GM23338 (cell line): ENCODE results near the gene TPCN2. TPM values are rescaled to one million over a fixed set of nuclear protein-coding genes. Genes with fewer than 3 reads are reported as not detected.

Experiments used
- ATAC-seq: fragments of 200-7000 bp; cut with Tn5 transposase; 3 replicates; pipeline ENCODE4 v1.9.1; 2020
- DNase-seq: peaks from one replicate; pipeline ENCODE4 v3.0.0-alpha.2; 2015; ENCODE audit warnings: low spot score
- H2AFZ ChIP-seq: fragments of 200-600 bp; sonication (generic); 2 replicates; pipeline ENCODE4 v1.8.0; 2016; ENCODE audit warnings: antibody characterized with exemption, mild to moderate bottlenecking, moderate library complexity
- H3F3A ChIP-seq: fragments of 200-600 bp; sonication (generic); replicated peaks from 2 replicates; pipeline ENCODE4 v1.8.0; 2017; ENCODE audit warnings: antibody characterized with exemption, mixed run types, low read depth
- H3K27ac ChIP-seq: fragments of 200-600 bp; sonication (generic); 2 replicates; pipeline ENCODE4 v1.6.1; 2016; ENCODE audit warnings: low read depth
- H3K27me3 ChIP-seq: fragments of 200-600 bp; sonication (generic); 2 replicates; pipeline ENCODE4 v1.8.0; 2016; ENCODE audit warnings: mild to moderate bottlenecking, mixed run types, moderate library complexity; ENCODE audit not compliant: insufficient read depth
- H3K36me3 ChIP-seq: fragments of 200-600 bp; sonication (generic); 2 replicates; pipeline ENCODE4 v1.8.0; 2016; ENCODE audit warnings: mild to moderate bottlenecking; ENCODE audit not compliant: insufficient read depth
- H3K4me1 ChIP-seq: fragments of 200-600 bp; sonication (generic); 2 replicates; pipeline ENCODE4 v1.8.0; 2016; ENCODE audit warnings: mild to moderate bottlenecking, moderate library complexity; ENCODE audit not compliant: insufficient read depth
- H3K4me2 ChIP-seq: fragments of 200-600 bp; sonication (generic); 2 replicates; pipeline ENCODE4 v1.7.1; 2017; ENCODE audit warnings: mixed run types
- H3K4me3 ChIP-seq: fragments of 200-600 bp; sonication (generic); 2 replicates; pipeline ENCODE4 v1.6.1; 2016; ENCODE audit warnings: mixed run types
- H3K79me2 ChIP-seq: fragments of 200-600 bp; sonication (generic); replicated peaks from 2 replicates; pipeline ENCODE4 v1.8.0; 2017; ENCODE audit warnings: mild to moderate bottlenecking; ENCODE audit not compliant: insufficient read depth
- H3K9me2 ChIP-seq: fragments of 200-600 bp; sonication (generic); 2 replicates; pipeline ENCODE4 v1.8.0; 2017; ENCODE audit not compliant: insufficient read depth
- H4K20me1 ChIP-seq: fragments of 200-600 bp; sonication (generic); replicated peaks from 2 replicates; pipeline ENCODE4 v1.8.0; 2017; ENCODE audit warnings: mild to moderate bottlenecking; ENCODE audit not compliant: insufficient read depth
- H3K27ac Mint-ChIP-seq: 2 replicates; pipeline ENCODE4 v1.8.0; 2020; ENCODE audit warnings: inconsistent platforms, mild to moderate bottlenecking, moderate library complexity, mixed read lengths
- H3K27me3 Mint-ChIP-seq: 3 replicates; pipeline ENCODE4 v1.8.0; 2022; ENCODE audit warnings: low read depth, mild to moderate bottlenecking, moderate library complexity, mixed read lengths, inconsistent platforms; ENCODE audit not compliant: insufficient read depth, poor library complexity
- H3K36me3 Mint-ChIP-seq: 3 replicates; pipeline ENCODE4 v1.8.0; 2021; ENCODE audit warnings: low read depth, mild to moderate bottlenecking, inconsistent platforms, moderate library complexity, mixed read lengths
- H3K4me1 Mint-ChIP-seq: 3 replicates; pipeline ENCODE4 v1.8.0; 2020; ENCODE audit warnings: mild to moderate bottlenecking, inconsistent platforms, mixed read lengths
- H3K4me3 Mint-ChIP-seq: 3 replicates; pipeline ENCODE4 v1.8.0; 2021; ENCODE audit warnings: moderate library complexity, mild to moderate bottlenecking, inconsistent platforms, mixed read lengths
- H3K9me3 Mint-ChIP-seq: 3 replicates; pipeline ENCODE4 v1.8.0; 2020; ENCODE audit warnings: moderate library complexity, mild to moderate bottlenecking, inconsistent platforms, mixed read lengths
- CREB1 ChIP-seq: fragments of 250-450 bp; sonication (Bioruptor Pico); IDR thresholded peaks from 2 replicates; pipeline ENCODE4 v1.5.0; 2020; ENCODE audit warnings: low read depth, mild to moderate bottlenecking, moderate library complexity
- EZH2 ChIP-seq: fragments of 200-600 bp; sonication (generic); IDR thresholded peaks from one replicate; pipeline ENCODE4 v1.8.0; 2017; ENCODE audit warnings: antibody characterized with exemption, mild to moderate bottlenecking, low read depth; ENCODE audit not compliant: unreplicated experiment
- EZH2phosphoT487 ChIP-seq: fragments of 200-600 bp; sonication (generic); IDR thresholded peaks from one replicate; pipeline ENCODE4 v1.8.1; 2018; ENCODE audit warnings: antibody characterized with exemption; ENCODE audit not compliant: unreplicated experiment
- JUNB ChIP-seq: IDR thresholded peaks from one replicate; pipeline ENCODE4 v1.6.1; 2016; ENCODE audit warnings: antibody characterized with exemption; ENCODE audit not compliant: unreplicated experiment
- NANOG ChIP-seq: IDR thresholded peaks from 2 replicates; pipeline ENCODE4 v1.6.1; 2016; ENCODE audit warnings: antibody characterized with exemption, borderline replicate concordance
- POLR2AphosphoS5 ChIP-seq: IDR thresholded peaks from 2 replicates; pipeline ENCODE4 v1.6.1; 2016; ENCODE audit warnings: antibody characterized with exemption, low read depth
- STAT1 ChIP-seq: IDR thresholded peaks from one replicate; pipeline ENCODE4 v1.6.1; 2016; ENCODE audit warnings: antibody characterized with exemption; ENCODE audit not compliant: unreplicated experiment
- ZNF114 ChIP-seq: fragments of 250-450 bp; sonication (Bioruptor Pico); IDR thresholded peaks from 2 replicates; pipeline ENCODE4 v1.5.0; 2020; ENCODE audit warnings: mild to moderate bottlenecking, moderate library complexity
- ZNF331 ChIP-seq: fragments of 250-450 bp; sonication (Bioruptor Pico); IDR thresholded peaks from 2 replicates; pipeline ENCODE4 v1.5.0; 2020; ENCODE audit warnings: low read depth, mild to moderate bottlenecking, moderate library complexity
- polyA plus RNA-seq: library from polyadenylated mRNA; unstranded; fragments of >200 nt; fragmentation: Nextera tagmentation; extraction: Ambion mirVana; gene quantifications from 2 replicates; pipeline ENCODE4 v1.2.1, GENCODE V29; 2016
- total RNA-seq: library from RNA; depleted of rRNA; stranded (reverse); fragments of >200 nt; shearing (Covaris generic); gene quantifications from 2 replicates; pipeline ENCODE4 v1.2.3, GENCODE V29; 2014
- TF ChIP-seq, protein P1 (sequence below): IDR thresholded peaks from 2 replicates; pipeline ENCODE4 v1.6.1; 2016; ENCODE audit warnings: antibody characterized with exemption
- TF ChIP-seq, protein P2 (sequence below), 2 experiments: fragments of 200-600 bp in 1 of 2; sonication (generic) in 1 of 2; conservative IDR thresholded peaks; 2 replicates each; pipeline versions ENCODE4 v1.5.1 to v1.6.1; 2016 to 2017; ENCODE audit warnings: antibody characterized with exemption in 2 of 2, low read depth in 2 of 2, mild to moderate bottlenecking in 2 of 2, moderate library complexity in 1 of 2
- TF ChIP-seq, protein P3 (sequence below): fragments of 250-450 bp; sonication (Bioruptor Pico); IDR thresholded peaks from 2 replicates; pipeline ENCODE4 v1.5.0; 2020; ENCODE audit warnings: mild to moderate bottlenecking, moderate library complexity
- TF ChIP-seq, protein P4 (sequence below): IDR thresholded peaks from one replicate; pipeline ENCODE4 v1.6.1; 2018; ENCODE audit warnings: antibody characterized with exemption; ENCODE audit not compliant: unreplicated experiment

TPCN2 gene
- total and polyA plus RNA-seq, 2 experiments from 2014 or later = 5.8 to 14.7 TPM

DNA sequence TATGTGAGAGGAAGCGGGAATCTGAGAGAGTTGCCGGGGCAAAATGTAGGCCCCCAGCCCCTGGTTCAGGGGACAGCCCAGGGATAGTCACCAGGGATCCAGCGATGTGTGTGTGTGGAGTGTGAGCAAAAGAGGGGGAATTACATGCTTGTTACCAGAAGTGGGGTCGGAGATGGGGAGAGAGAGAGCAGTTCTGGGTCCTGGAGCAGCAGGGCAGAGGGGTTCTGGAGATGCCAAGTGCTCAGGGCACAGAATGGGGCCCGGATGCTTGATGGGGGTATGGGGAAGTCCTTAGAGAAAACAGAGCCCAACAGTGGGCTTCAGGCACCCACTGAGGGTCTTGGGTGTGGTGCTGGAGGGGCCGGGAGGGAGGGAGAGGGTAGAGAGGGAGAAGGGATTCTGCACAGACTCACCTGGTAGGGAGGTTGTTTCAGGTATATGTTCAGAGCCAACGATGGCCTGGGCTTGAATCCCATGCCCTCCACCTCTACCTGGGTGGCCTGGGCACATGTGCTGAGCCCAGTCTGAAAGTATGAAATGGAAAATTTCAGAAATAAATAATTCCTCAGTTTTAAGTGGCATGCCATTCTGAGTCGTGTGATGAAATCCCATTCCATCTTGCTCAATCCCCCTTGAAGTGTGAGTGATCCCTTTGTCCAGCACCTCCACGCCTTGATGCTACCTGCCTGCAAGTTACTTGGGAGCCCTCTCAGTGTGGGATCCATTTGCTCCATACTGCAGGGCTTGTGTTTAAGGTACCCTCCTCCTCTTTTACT lies 119.4 kb downstream of the TPCN2 start:
- H3K27ac Mint-ChIP-seq = no peak overlapping the region
- no peaks in the 10 kb centered on the region; the same call in 1 of the 2 replicates for H3K4me1 ChIP-seq
- TF ChIP-seq, protein P1, sequence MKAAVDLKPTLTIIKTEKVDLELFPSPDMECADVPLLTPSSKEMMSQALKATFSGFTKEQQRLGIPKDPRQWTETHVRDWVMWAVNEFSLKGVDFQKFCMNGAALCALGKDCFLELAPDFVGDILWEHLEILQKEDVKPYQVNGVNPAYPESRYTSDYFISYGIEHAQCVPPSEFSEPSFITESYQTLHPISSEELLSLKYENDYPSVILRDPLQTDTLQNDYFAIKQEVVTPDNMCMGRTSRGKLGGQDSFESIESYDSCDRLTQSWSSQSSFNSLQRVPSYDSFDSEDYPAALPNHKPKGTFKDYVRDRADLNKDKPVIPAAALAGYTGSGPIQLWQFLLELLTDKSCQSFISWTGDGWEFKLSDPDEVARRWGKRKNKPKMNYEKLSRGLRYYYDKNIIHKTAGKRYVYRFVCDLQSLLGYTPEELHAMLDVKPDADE = no peak
- TF ChIP-seq POLR2AphosphoS5 (no peak), CREB1 (no peak), EZH2 (no peak), EZH2phosphoT487 (no peak), ZNF114 (CRISPR knock-in tag) (no peak), STAT1 (no peak), ZNF331 (CRISPR knock-in tag) (no peak), NANOG (no peak), JUNB (no peak)
- TF ChIP-seq, protein P2, sequence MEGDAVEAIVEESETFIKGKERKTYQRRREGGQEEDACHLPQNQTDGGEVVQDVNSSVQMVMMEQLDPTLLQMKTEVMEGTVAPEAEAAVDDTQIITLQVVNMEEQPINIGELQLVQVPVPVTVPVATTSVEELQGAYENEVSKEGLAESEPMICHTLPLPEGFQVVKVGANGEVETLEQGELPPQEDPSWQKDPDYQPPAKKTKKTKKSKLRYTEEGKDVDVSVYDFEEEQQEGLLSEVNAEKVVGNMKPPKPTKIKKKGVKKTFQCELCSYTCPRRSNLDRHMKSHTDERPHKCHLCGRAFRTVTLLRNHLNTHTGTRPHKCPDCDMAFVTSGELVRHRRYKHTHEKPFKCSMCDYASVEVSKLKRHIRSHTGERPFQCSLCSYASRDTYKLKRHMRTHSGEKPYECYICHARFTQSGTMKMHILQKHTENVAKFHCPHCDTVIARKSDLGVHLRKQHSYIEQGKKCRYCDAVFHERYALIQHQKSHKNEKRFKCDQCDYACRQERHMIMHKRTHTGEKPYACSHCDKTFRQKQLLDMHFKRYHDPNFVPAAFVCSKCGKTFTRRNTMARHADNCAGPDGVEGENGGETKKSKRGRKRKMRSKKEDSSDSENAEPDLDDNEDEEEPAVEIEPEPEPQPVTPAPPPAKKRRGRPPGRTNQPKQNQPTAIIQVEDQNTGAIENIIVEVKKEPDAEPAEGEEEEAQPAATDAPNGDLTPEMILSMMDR (conservative IDR thresholded peaks at IDR 0.05; ENCODE audit: low read depth in 2 of 2) = no peak
- TF ChIP-seq, protein P3, sequence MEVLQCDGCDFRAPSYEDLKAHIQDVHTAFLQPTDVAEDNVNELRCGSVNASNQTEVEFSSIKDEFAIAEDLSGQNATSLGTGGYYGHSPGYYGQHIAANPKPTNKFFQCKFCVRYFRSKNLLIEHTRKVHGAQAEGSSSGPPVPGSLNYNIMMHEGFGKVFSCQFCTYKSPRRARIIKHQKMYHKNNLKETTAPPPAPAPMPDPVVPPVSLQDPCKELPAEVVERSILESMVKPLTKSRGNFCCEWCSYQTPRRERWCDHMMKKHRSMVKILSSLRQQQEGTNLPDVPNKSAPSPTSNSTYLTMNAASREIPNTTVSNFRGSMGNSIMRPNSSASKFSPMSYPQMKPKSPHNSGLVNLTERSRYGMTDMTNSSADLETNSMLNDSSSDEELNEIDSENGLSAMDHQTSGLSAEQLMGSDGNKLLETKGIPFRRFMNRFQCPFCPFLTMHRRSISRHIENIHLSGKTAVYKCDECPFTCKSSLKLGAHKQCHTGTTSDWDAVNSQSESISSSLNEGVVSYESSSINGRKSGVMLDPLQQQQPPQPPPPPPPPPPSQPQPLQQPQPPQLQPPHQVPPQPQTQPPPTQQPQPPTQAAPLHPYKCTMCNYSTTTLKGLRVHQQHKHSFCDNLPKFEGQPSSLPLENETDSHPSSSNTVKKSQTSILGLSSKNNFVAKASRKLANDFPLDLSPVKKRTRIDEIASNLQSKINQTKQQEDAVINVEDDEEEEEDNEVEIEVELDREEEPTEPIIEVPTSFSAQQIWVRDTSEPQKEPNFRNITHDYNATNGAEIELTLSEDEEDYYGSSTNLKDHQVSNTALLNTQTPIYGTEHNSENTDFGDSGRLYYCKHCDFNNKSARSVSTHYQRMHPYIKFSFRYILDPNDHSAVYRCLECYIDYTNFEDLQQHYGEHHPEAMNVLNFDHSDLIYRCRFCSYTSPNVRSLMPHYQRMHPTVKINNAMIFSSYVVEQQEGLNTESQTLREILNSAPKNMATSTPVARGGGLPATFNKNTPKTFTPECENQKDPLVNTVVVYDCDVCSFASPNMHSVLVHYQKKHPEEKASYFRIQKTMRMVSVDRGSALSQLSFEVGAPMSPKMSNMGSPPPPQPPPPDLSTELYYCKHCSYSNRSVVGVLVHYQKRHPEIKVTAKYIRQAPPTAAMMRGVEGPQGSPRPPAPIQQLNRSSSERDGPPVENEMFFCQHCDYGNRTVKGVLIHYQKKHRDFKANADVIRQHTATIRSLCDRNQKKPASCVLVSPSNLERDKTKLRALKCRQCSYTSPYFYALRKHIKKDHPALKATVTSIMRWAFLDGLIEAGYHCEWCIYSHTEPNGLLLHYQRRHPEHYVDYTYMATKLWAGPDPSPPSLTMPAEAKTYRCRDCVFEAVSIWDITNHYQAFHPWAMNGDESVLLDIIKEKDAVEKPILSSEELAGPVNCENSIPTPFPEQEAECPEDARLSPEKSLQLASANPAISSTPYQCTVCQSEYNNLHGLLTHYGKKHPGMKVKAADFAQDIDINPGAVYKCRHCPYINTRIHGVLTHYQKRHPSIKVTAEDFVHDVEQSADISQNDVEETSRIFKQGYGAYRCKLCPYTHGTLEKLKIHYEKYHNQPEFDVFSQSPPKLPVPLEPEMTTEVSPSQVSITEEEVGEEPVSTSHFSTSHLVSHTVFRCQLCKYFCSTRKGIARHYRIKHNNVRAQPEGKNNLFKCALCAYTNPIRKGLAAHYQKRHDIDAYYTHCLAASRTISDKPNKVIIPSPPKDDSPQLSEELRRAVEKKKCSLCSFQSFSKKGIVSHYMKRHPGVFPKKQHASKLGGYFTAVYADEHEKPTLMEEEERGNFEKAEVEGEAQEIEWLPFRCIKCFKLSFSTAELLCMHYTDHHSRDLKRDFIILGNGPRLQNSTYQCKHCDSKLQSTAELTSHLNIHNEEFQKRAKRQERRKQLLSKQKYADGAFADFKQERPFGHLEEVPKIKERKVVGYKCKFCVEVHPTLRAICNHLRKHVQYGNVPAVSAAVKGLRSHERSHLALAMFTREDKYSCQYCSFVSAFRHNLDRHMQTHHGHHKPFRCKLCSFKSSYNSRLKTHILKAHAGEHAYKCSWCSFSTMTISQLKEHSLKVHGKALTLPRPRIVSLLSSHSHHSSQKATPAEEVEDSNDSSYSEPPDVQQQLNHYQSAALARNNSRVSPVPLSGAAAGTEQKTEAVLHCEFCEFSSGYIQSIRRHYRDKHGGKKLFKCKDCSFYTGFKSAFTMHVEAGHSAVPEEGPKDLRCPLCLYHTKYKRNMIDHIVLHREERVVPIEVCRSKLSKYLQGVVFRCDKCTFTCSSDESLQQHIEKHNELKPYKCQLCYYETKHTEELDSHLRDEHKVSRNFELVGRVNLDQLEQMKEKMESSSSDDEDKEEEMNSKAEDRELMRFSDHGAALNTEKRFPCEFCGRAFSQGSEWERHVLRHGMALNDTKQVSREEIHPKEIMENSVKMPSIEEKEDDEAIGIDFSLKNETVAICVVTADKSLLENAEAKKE (CRISPR knock-in tag) = no peak
- TF ChIP-seq, protein P4, sequence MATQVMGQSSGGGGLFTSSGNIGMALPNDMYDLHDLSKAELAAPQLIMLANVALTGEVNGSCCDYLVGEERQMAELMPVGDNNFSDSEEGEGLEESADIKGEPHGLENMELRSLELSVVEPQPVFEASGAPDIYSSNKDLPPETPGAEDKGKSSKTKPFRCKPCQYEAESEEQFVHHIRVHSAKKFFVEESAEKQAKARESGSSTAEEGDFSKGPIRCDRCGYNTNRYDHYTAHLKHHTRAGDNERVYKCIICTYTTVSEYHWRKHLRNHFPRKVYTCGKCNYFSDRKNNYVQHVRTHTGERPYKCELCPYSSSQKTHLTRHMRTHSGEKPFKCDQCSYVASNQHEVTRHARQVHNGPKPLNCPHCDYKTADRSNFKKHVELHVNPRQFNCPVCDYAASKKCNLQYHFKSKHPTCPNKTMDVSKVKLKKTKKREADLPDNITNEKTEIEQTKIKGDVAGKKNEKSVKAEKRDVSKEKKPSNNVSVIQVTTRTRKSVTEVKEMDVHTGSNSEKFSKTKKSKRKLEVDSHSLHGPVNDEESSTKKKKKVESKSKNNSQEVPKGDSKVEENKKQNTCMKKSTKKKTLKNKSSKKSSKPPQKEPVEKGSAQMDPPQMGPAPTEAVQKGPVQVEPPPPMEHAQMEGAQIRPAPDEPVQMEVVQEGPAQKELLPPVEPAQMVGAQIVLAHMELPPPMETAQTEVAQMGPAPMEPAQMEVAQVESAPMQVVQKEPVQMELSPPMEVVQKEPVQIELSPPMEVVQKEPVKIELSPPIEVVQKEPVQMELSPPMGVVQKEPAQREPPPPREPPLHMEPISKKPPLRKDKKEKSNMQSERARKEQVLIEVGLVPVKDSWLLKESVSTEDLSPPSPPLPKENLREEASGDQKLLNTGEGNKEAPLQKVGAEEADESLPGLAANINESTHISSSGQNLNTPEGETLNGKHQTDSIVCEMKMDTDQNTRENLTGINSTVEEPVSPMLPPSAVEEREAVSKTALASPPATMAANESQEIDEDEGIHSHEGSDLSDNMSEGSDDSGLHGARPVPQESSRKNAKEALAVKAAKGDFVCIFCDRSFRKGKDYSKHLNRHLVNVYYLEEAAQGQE = no peak
- no peak overlapping the region for H3K4me3 ChIP-seq
- no peaks in the 10 kb centered on the region for H3K36me3 ChIP-seq
- ATAC-seq (no peak), DNase-seq (no peak)
- peaks cover 3% of the 10 kb centered on the region; the same call in 2 of the 3 replicates for H3K36me3 Mint-ChIP-seq
- H3K27me3 ChIP-seq = no peaks in the 10 kb centered on the region
- H3K4me3 Mint-ChIP-seq = no peak overlapping the region
- H3K4me1 Mint-ChIP-seq = no peaks in the 10 kb centered on the region; the same call in 2 of the 3 replicates
- no peak overlapping the region for H3K4me2 ChIP-seq
- no peak overlapping the region for H3K27ac ChIP-seq
- no peaks in the 10 kb centered on the region for H3K9me2 ChIP-seq
- no peaks in the 10 kb centered on the region for H4K20me1 ChIP-seq
- peaks cover 14% of the 10 kb centered on the region for H3K9me3 Mint-ChIP-seq
- H3K27me3 Mint-ChIP-seq = peaks cover 14% of the 10 kb centered on the region
- no peaks in the 10 kb centered on the region for H3K79me2 ChIP-seq
- H3F3A ChIP-seq = no peaks in the 10 kb centered on the region
- H2AFZ ChIP-seq = no peak overlapping the region
